CD1c-positive myeloid dendritic cell (primary cell): ENCODE data around the gene BPTF.
A peak's percentile ranks its signal among the peaks of the same experiment; 100 is the strongest.
"Not testable (repeated sequence)": the region's sequence is repeated elsewhere in the genome, so short reads cannot be mapped to it uniquely, and the experiment has no call there.

Source experiments
- DNase-seq: peaks from one replicate; pipeline ENCODE4 v3.0.0-alpha.2; 2016; ENCODE audit errors: extremely low spot score

BPTF gene

DNA sequence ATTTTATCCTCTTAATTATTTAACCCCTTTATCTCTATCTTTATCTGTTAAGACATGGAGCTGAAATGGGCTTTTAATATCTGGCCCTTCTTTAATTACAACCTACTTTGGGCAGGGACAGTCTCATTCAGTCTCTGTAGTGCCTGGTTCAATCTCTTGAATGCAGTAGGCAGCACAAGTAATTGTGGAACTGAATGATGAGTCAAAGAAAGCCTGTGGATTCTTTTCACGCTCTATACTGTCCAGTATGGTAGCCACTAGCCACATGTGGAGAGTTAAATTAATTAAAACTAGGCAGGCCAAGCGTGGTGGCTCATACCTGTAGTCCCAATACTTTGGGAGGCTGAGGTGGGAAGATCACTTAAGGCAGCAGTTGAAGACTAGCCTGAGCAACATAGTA, 9.3 kb downstream of the BPTF start:
- no peak for DNase-seq

DNA sequence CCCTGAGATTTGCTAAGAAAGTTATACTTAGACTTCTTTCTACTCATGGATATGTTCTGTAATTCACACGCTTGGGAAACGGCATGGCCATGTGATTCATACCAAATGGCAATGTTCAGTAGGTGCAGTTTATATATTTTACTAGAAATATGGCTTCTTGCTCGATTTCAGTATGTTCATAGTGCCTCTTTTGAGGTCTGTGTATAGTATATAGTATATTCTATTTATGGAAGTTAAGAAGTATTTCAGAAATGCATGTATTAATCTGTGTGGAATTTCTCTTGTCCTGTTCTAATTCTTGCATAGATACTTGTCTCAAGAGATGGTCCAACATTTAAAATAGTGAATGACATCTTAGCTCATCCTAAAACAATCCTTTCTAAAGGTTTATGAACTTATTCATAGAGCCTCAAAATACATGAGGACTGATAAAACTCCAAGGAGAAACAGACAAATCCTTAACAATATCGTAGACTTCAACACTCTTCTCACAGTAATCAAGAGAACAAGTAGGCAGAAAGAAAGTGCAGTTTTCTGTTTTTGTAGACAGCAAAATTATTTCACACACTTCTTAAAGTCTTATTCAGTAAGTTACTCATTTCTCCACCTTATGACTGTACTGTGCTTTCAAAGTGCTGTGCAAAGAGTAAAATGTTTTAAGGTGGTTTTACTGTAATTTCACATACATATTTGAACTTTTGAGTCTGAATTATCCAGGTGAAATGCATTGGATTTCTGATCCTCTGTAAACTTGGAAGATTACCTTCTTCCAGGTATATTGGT, 11.1 kb downstream of the BPTF start:
- no peak for DNase-seq

- DNase-seq = no peak
Observed at GRCh38 chr17:67837965-67838364, 12.7 kb downstream of the BPTF start.

GRCh38 chr17:67838538-67838937, 13.2 kb downstream of the BPTF start:
- no peak for DNase-seq

GRCh38 chr17:67841992-67842391, 16.7 kb downstream of the BPTF start:
- DNase-seq = no peak

GRCh38 chr17:67842648-67843047, 17.3 kb downstream of the BPTF start:
- no peak for DNase-seq

DNA sequence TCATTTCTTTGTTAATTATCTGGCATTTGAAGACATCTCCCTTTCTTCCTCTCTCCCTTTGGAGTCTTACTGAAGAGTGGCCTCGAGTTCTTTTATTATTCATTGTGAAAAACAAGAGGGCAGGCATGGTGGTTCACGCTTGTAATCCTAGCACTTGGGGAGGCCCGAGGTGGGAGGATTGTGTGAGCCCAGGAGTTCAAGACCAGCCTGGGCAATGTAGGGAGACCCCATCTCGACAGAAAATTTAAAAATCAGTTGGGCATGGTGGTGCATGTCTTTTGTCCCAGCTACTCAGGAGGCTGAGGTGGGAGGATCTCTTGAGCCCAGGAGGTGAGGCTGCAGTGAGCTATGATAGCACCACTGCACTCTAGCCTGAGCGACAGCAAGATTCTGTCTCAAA, 20.1 kb downstream of the BPTF start:
- no peak for DNase-seq

DNA sequence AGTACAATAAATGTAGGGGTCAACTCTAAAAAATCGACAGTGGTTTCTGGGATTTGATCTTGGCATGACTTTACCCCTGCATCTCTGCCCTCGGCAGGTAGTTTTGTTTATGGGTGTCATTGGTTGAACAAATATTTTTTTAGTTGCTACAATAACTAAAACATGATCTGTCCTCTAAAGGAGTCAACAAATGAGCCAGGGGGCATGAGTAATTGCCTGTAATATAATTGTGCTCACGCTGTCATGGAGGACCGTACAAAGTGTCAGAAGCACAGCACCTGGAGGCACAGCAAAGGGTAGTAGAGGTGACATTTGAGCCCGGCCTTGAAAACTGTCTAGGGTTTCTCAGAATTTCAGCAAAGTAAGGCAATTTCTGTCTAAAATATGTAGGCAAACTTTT, 22.9 kb downstream of the BPTF start:
- DNase-seq = not testable (repeated sequence)

- DNase-seq = peak; percentile 48
Observed at GRCh38 chr17:67848846-67849245, 23.5 kb downstream of the BPTF start.

- no peak for DNase-seq
Observed at GRCh38 chr17:67850991-67851631, 25.8 kb downstream of the BPTF start.

DNA sequence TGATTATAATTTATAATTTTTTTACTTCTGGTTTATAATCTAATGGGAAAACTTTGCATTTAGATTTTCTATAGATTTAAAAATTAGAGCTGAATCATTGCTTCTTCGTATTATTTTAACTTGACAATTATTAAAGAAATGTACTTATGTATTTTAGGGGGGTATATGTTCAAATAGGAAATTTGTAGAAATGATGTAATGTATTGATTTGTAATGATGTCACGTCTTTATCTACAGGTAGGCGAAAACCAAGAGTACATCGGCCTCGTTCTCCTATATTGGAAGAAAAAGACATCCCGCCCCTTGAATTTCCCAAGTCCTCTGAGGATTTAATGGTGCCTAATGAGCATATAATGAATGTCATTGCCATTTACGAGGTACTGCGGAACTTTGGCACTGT, 28.4 kb downstream of the BPTF start:
- DNase-seq = no peak

DNA sequence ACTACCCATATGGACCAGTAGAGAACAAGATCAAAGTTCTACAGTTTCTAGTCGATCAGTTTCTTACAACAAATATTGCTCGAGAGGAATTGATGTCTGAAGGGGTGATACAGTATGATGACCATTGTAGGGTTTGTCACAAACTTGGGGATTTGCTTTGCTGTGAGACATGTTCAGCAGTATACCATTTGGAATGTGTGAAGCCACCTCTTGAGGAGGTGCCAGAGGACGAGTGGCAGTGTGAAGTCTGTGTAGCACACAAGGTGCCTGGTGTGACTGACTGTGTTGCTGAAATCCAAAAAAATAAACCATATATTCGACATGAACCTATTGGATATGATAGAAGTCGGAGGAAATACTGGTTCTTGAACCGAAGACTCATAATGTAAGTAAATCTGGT, 29.1 kb downstream of the BPTF start:
- no peak for DNase-seq

- peak; percentile 74 for DNase-seq
Observed at GRCh38 chr17:67855504-67856324, 30.4 kb downstream of the BPTF start.

GRCh38 chr17:67856402-67856801, 31.1 kb downstream of the BPTF start:
- DNase-seq = not testable (repeated sequence)

DNA sequence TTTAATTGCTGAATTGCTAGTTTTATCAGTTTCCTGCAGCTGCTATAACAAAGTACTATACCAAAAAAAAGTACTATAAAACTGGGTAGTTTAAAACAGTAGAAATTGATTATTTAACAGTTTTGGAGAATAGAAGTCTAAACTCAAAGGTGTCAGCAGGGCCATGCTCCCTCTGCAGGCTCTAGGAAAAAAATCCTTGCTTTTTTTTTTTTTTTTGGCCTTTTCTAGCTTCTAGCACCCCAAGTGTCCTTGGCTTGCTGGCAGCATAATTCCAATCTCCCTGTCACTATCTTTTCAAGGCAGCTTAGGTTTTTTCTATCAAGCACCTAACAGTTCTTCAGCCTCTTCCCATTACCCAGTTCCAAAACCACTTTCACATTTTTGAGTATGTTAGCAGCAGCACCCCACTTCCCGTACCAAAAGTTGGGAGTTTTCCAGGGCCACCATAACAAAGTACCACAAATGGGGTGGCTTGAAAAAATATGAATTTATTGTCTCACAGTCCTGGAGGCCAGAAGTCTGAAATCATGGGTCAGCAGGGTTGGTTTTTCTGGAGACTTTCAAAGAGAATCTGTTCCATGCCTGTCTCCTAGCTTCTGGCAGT, 37.4 kb downstream of the BPTF start:
- no peak for DNase-seq

GRCh38 chr17:67863624-67864247, 38.4 kb downstream of the BPTF start:
- DNase-seq = no peak

DNA sequence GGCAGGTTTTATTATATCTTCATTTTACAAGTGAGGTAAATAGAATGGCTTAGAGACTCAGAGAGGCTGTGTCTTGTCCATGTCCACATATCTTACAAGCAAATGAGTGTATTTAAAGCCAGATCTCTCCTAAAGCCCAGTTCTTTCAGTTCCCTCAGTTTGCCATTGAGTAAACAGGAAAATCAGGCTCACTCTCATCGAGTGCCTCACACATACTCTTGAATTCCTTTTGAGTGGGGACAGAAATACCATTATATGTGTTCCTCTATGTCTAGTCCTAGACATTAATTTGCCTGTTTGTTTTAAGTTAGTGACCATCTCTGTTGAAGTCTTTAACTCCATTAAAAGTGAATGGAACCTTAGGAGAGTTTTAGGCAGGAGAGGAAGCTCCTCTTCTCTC, 40.1 kb downstream of the BPTF start:
- no peak for DNase-seq

- DNase-seq = no peak
Observed at GRCh38 chr17:67867591-67867990, 42.3 kb downstream of the BPTF start.

GRCh38 chr17:67868176-67868575, 42.9 kb downstream of the BPTF start:
- DNase-seq = no peak

DNA sequence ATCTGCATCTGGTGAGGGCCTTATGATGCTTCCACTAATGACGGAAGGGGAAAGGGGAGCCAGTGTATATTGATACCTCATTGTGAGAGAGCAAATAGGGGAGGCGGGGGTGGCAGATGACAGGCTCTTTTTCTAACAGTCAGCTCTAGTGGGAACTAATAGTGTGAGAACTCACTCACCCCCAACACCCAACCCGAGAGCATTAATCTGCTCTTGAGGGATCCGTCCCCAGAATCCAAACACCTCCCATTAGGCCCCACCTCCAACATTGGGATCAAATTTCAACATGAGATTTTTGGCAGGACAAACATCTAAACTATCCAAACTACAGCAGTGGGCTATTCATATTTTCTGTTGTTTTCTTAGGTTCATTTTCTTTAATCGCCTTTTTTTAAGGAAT, 54.4 kb downstream of the BPTF start:
- DNase-seq = no peak

DNA sequence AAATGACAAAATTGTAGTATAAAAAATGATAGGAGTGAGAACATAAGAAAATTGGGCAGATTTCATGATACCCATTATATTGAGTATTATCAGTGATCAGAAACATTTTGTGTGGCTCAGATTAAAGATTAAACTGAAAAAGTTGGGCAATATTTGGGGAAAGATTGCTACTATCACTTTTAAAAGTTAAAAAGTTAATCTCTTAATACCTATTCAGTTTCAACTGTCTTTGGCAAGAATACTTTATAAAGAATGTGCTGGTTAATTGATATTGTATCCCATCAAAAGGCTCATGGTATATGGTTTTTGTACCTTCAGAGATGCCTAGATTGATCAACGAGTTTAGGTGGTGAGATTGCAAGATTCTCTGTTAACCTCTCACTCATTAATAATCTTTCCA, 55.8 kb downstream of the BPTF start:
- DNase-seq = no peak

DNA sequence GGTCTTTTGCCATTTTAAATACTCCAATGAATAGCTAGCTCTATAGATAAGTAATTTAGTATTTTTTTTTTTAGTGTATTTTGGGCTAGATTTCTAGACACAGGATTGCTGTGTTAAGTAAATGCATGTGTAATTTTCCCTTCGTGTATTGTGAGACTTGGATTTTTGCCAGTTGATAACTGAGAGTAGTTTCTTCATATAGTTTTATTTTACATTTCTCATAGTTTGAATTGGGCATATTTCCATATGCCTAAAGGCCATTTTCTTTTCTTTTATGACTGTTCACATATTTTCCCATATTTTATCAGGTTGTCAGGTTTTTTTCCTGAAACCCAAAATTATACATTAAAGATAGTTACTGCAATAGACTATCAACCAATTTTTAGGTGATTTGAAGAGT, 59.4 kb downstream of the BPTF start:
- DNase-seq = no peak
